Endothelial cell of umbilical vein (primary cell): Measurements from ENCODE around the gene TNFRSF8. TPM values are rescaled to one million over a fixed set of nuclear protein-coding genes. Genes with fewer than 3 reads are reported as not detected.
"Not testable (repeated sequence)": the region's sequence is repeated elsewhere in the genome, so short reads cannot be mapped to it uniquely, and the experiment has no call there.

Source experiments
- BruUV-seq: library from RNA; stranded (reverse); fragments of 400-500 nt; replicated peaks from 2 replicates; lab custom pipeline; 2021; lab: Mats Ljungman, UMichigan
- CTCF ChIA-PET: fragments of 300-600, 350-600 bp; sonication (Branson Sonifier 250); formaldehyde crosslinking; loops from one replicate; lab custom pipeline; 2021; ENCODE audit warnings: antibody characterized with exemption, inconsistent platforms; lab: Charles Lee
- POLR2A ChIA-PET: fragments of 300-600, 350-600 bp; sonication (Branson Sonifier 250); formaldehyde crosslinking; loops from one replicate; lab custom pipeline; 2021; ENCODE audit warnings: antibody characterized with exemption, inconsistent platforms; lab: Charles Lee
- DNase-seq: peaks from one replicate; pipeline ENCODE4 v3.0.0-alpha.2; 2011; ENCODE audit warnings: low read depth, low spot score
- FAIRE-seq: peaks from 2 replicates; lab custom pipeline; 2011; peaks lifted over from hg19 to GRCh38; lab: Jason Lieb, UNC
- H2AFZ ChIP-seq: 2 replicates; pipeline ENCODE4 v1.6.0; 2012; ENCODE audit warnings: low read depth, low read length, control low read depth, inconsistent platforms
- H3K27ac ChIP-seq: 2 replicates; pipeline ENCODE4 v1.5.1; 2011; ENCODE audit warnings: low read depth, mild to moderate bottlenecking, control low read depth, low read length, moderate library complexity; ENCODE audit not compliant: insufficient read depth
- H3K27me3 ChIP-seq, 2 experiments: 2 replicates each; pipeline versions ENCODE4 v1.6.0 to v1.6.1; 2011; ENCODE audit warnings: low read length in 2 of 2, mixed read lengths in 1 of 2; ENCODE audit not compliant: control insufficient read depth in 2 of 2, insufficient read depth in 2 of 2
- H3K36me3 ChIP-seq, 2 experiments: 2 replicates in 1 of 2; 3 replicates in 1 of 2; pipeline ENCODE4 v1.5.1; 2011; ENCODE audit warnings: low read length in 2 of 2, mild to moderate bottlenecking in 1 of 2, moderate library complexity in 1 of 2; ENCODE audit not compliant: control insufficient read depth in 2 of 2, insufficient read depth in 2 of 2; ENCODE audit errors: extremely low read depth in 1 of 2
- H3K4me1 ChIP-seq: 3 replicates; pipeline ENCODE4 v1.5.1; 2011; ENCODE audit warnings: mild to moderate bottlenecking, low read length; ENCODE audit not compliant: control insufficient read depth, insufficient read depth; ENCODE audit errors: extremely low read depth
- H3K4me2 ChIP-seq: 2 replicates; pipeline ENCODE4 v1.6.1; 2011; ENCODE audit warnings: low read length, control low read depth, mixed read lengths; ENCODE audit not compliant: insufficient read depth
- H3K4me3 ChIP-seq, 3 experiments: fragments of 200-600 bp in 1 of 3; sonication (generic), shearing (Covaris generic) in 1 of 3; replicated peaks in 1 of 3; 2 replicates each; pipeline ENCODE4 v1.5.1; 2011 to 2016; ENCODE audit warnings: control low read depth in 3 of 3, low read length in 3 of 3, mild to moderate bottlenecking in 2 of 3, inconsistent platforms in 1 of 3, low read depth in 1 of 3, moderate library complexity in 1 of 3; ENCODE audit not compliant: insufficient read depth in 1 of 3
- H3K79me2 ChIP-seq: 2 replicates; pipeline ENCODE4 v1.6.0; 2012; ENCODE audit warnings: low read length, inconsistent platforms; ENCODE audit not compliant: control insufficient read depth, insufficient read depth
- H3K9ac ChIP-seq: replicated peaks from 2 replicates; pipeline ENCODE3; 2011; ENCODE audit warnings: low read length, control low read depth; ENCODE audit not compliant: insufficient read depth; ENCODE audit errors: extremely low read depth
- H3K9me1 ChIP-seq: replicated peaks from 3 replicates; pipeline ENCODE4 v1.6.0; 2011; ENCODE audit warnings: mild to moderate bottlenecking, low read length; ENCODE audit not compliant: control insufficient read depth, insufficient read depth; ENCODE audit errors: extremely low read depth
- H3K9me3 ChIP-seq: replicated peaks from 2 replicates; pipeline ENCODE4 v1.5.1; 2012; ENCODE audit warnings: low read length, inconsistent platforms; ENCODE audit not compliant: control insufficient read depth, insufficient read depth
- H4K20me1 ChIP-seq: replicated peaks from 2 replicates; pipeline ENCODE3; 2011; ENCODE audit warnings: mild to moderate bottlenecking, low read length; ENCODE audit not compliant: control insufficient read depth, insufficient read depth; ENCODE audit errors: extremely low read depth
- CTCF ChIP-seq, 2 donors: IDR thresholded peaks; 1 replicate in 1 of 2; 2 replicates in 1 of 2; pipeline ENCODE4 v1.5.1; 2011; ENCODE audit warnings: low read length in 2 of 2, mild to moderate bottlenecking in 2 of 2, moderate library complexity in 2 of 2, control low read depth in 1 of 2, inconsistent platforms in 1 of 2, low read depth in 1 of 2; ENCODE audit not compliant: insufficient read depth in 1 of 2; ENCODE audit errors: extremely low read depth in 1 of 2
- FOS ChIP-seq: IDR thresholded peaks from 2 replicates; pipeline ENCODE4 v1.6.1; 2011; ENCODE audit warnings: mild to moderate bottlenecking, low read length, moderate library complexity, borderline replicate concordance; ENCODE audit not compliant: insufficient read depth
- GATA2 ChIP-seq: IDR thresholded peaks from 2 replicates; pipeline ENCODE4 v1.7.0; 2011; ENCODE audit warnings: low read depth, mild to moderate bottlenecking, moderate library complexity, mixed read lengths, low read length; ENCODE audit not compliant: insufficient read length, insufficient read depth
- JUN ChIP-seq: IDR thresholded peaks from 2 replicates; pipeline ENCODE4 v1.6.1; 2011; ENCODE audit warnings: borderline replicate concordance, low read depth; ENCODE audit not compliant: insufficient read length, insufficient read depth
- MAX ChIP-seq: IDR thresholded peaks from 2 replicates; pipeline ENCODE4 v1.6.1; 2011; ENCODE audit not compliant: insufficient read depth, insufficient read length
- MYC ChIP-seq: IDR thresholded peaks from one replicate; pipeline ENCODE4 v1.6.1; 2011; ENCODE audit warnings: mild to moderate bottlenecking, low read depth, low read length
- POLR2A ChIP-seq: IDR thresholded peaks from 2 replicates; pipeline ENCODE4 v1.6.1; 2012; ENCODE audit warnings: low read depth, mild to moderate bottlenecking, control low read depth, low read length
- POLR2AphosphoS5 ChIP-seq: IDR thresholded peaks from 2 replicates; pipeline ENCODE4 v1.6.1; 2012; ENCODE audit warnings: low read depth, mild to moderate bottlenecking, control low read depth, low read length, moderate library complexity; ENCODE audit not compliant: insufficient read depth
- dilution Hi-C: fragments of 300-500 bp; cut with MboI; formaldehyde crosslinking; loops from one replicate; pipeline ENCODE4 v1.15.0; 2019; ENCODE audit warnings: low sequenced_read_pairs; ENCODE audit not compliant: extremely low pct_ligation_motif_present
- intact Hi-C: fragments of 100-400 bp; cut with micrococcal nuclease; formaldehyde crosslinking; loops from one replicate; pipeline ENCODE4 v1.10.0; 2022
- polyA plus RNA-seq, 4 experiments: library from polyadenylated mRNA; depleted of rRNA in 3 of 4; stranded (reverse) in 3 of 4; unstranded in 1 of 4; fragments of >200 nt; gene quantifications; 2 replicates each; pipeline versions ENCODE4 v1.2.1 to v1.2.3, GENCODE V29; 2011 to 2012; ENCODE audit warnings: missing spikeins in 1 of 4
- total RNA-seq: library from RNA; stranded (reverse); gene quantifications from 2 replicates; pipeline ENCODE4 v1.2.3, GENCODE V29; 2021

TNFRSF8 gene
- total and polyA plus RNA-seq, 2 donors (not counting 3 experiments of a cell fraction or from before 2014, with no cell fraction given) = 0.47 TPM; not detected in 1

DNA sequence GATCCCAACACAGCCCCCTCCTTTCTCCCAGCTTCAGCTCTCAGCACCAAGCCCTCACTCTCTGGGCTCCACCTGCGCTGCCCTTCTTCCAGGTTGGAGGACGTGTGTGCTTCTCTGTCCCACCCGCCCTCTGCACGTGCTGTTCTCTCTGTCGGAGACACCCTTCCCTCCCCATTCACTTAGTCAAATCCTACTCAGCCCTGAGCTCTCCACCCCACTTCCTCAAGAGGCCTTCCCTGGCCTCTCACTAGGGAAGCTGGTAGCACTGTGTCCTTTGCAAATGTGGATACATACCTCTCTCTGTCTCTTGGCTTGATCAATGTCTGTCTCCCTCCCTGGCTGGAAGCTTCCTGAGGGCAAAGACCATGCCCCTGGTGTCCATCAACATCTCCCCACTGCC lies 43.0 kb downstream of the TNFRSF8 start:
- DNase-seq (no peak), FAIRE-seq (no peak)
- ChIA-PET POLR2A (no interaction called here), CTCF (interaction anchor here (1.3 to 3.8 kb wide), 2 partner anchors 13 to 18 kb away, joined by 3 to 16 read pairs; no protein-coding TSS in a partner anchor)
- no peak overlapping the region for H3K9ac ChIP-seq
- H2AFZ ChIP-seq = no peak overlapping the region
- peaks cover 0 to 2% of the 10 kb centered on the region in 2 experiments for H3K27me3 ChIP-seq
- H3K4me2 ChIP-seq = no peak overlapping the region
- H3K4me1 ChIP-seq = no peaks in the 10 kb centered on the region
- intact Hi-C loops = no loop called here
- no peak overlapping the region for H3K4me3 ChIP-seq
- no peaks in the 10 kb centered on the region for H3K9me3 ChIP-seq
- no peaks in the 10 kb centered on the region for H3K9me1 ChIP-seq
- H3K36me3 ChIP-seq = no peaks in the 10 kb centered on the region
- BruUV-seq = no TSS peak
- H3K79me2 ChIP-seq = no peaks in the 10 kb centered on the region
- no peak overlapping the region for H3K27ac ChIP-seq
- TF ChIP-seq JUN (no peak), GATA2 (no peak), MAX (no peak), FOS (no peak), MYC (no peak), POLR2A (no peak), POLR2AphosphoS5 (no peak)
- H4K20me1 ChIP-seq = no peaks in the 10 kb centered on the region
- dilution Hi-C loops = no loop called here

DNA sequence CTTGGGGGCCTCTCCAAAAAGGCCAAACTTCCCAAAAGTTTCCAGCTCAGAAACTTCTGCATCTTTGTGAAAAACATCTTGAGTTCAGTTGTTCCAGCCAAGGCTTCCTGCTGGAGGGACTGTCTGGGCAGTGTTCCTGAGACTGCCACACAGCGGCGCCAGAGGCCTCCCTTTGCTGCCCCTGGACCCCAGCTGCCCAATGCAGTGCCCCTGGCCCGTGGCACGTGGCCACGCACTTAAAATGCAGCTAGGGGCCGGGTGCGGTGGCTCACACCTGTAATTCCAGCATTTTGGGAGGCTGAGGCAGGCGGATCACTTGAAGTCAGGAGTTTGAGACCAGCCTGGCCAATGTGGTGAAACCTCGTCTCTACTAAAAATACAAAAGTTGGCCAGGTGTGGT lies 43.8 kb downstream of the TNFRSF8 start:
- peak; percentile 11 for DNase-seq
- H3K79me2 ChIP-seq, H4K20me1 ChIP-seq, intact Hi-C loops, H3K36me3 ChIP-seq, H3K9me3 ChIP-seq, H3K9ac ChIP-seq, H3K4me2 ChIP-seq, H3K4me1 ChIP-seq, dilution Hi-C loops, H3K27me3 ChIP-seq, H3K9me1 ChIP-seq, H3K4me3 ChIP-seq, H3K27ac ChIP-seq, BruUV-seq, H2AFZ ChIP-seq, FAIRE-seq, POLR2A ChIA-PET: not testable (repeated sequence)
- peak; percentile 25 to 61 for TF ChIP-seq CTCF (IDR thresholded peaks at IDR 0.05; ENCODE audit: extremely low read depth in 1 of 2, insufficient read depth in 1 of 2, low read depth in 1 of 2, low read length in 2 of 2)
- CTCF ChIA-PET = interaction anchor here (1.1 to 3.8 kb wide), 3 partner anchors 12 to 137 kb away, joined by 3 to 16 read pairs (median 3); no protein-coding TSS in a partner anchor
